Stimulated activated CD4-positive, alpha-beta T cell treated with anti-CD3 and anti-CD28 coated beads, Interleukin-1b, Interleukin-23, amount 100 ng/mL, for 24 hours (primary cell): Measurements from ENCODE around the gene ITPRIP.

ENCODE experiments used
- DNase-seq, 4 experiments: peaks; one replicate each; pipeline ENCODE4 v3.0.0-alpha.2; 2020; ENCODE audit warnings: low read depth in 4 of 4, low spot score in 1 of 4

Gene ITPRIP

GRCh38 chr10:104288355-104288754 lies 49.9 kb downstream of the ITPRIP start:
- DNase-seq: no peak

- DNase-seq: no peak
Measured at GRCh38 chr10:104286939-104287338, 51.3 kb downstream of the ITPRIP start.

GRCh38 chr10:104284846-104285245 lies 53.4 kb downstream of the ITPRIP start:
- no peak for DNase-seq

- no peak for DNase-seq
Measured at GRCh38 chr10:104281694-104282093, 56.6 kb downstream of the ITPRIP start.

GRCh38 chr10:104279550-104280259 lies 58.6 kb downstream of the ITPRIP start:
- no peak for DNase-seq

GRCh38 chr10:104277785-104278184 lies 60.5 kb downstream of the ITPRIP start:
- no peak for DNase-seq

GRCh38 chr10:104276192-104276591 lies 62.1 kb downstream of the ITPRIP start:
- DNase-seq: no peak

GRCh38 chr10:104274762-104275721 lies 63.2 kb downstream of the ITPRIP start:
- DNase-seq: peak in 1 of 4 experiments; percentile 31

- DNase-seq: no peak
Measured at GRCh38 chr10:104273899-104274575, 64.2 kb downstream of the ITPRIP start.

GRCh38 chr10:104273286-104273685 lies 65.0 kb downstream of the ITPRIP start:
- DNase-seq: no peak

- peak; percentile 88 to 97 (median 95) for DNase-seq
Measured at GRCh38 chr10:104268713-104269645, 69.3 kb downstream of the ITPRIP start, which contains the start of gene GSTO2. Gene GSTO2, plus strand, starts transcription at chr10:104269184. Its CDS starts 5,732 bp downstream, at chr10:104274916.

- no peak for DNase-seq
Measured at GRCh38 chr10:104268405-104268712, 69.9 kb downstream of the ITPRIP start.

GRCh38 chr10:104267721-104268404 lies 70.4 kb downstream of the ITPRIP start:
- DNase-seq: peak in 1 of 4 experiments; percentile 25

- DNase-seq: no peak
Measured at GRCh38 chr10:104264783-104265182, 73.5 kb downstream of the ITPRIP start.

- DNase-seq: no peak
Measured at GRCh38 chr10:104262055-104262454, 76.2 kb downstream of the ITPRIP start.

- DNase-seq: no peak
Measured at GRCh38 chr10:104260775-104261115, 77.5 kb downstream of the ITPRIP start.

GRCh38 chr10:104259999-104260774 lies 78.1 kb downstream of the ITPRIP start:
- no peak for DNase-seq
